Esophagus muscularis mucosa (tissue), 4 donors: Measurements from ENCODE around the gene TFB1M. TPM values are rescaled to one million over a fixed set of nuclear protein-coding genes. Genes with fewer than 3 reads are reported as not detected.

Experiments
- DNase-seq: peaks from one replicate; pipeline ENCODE4 v3.0.0-alpha.2; 2017; ENCODE audit errors: extremely low spot score
- H3K27ac ChIP-seq, 4 donors: fragments of 200-600 bp; sonication (generic); replicated peaks in 1 of 4; 1 replicate in 3 of 4; 2 replicates in 1 of 4; pipeline ENCODE4 v1.5.1; 2016 to 2019; ENCODE audit warnings: mild to moderate bottlenecking in 1 of 4
- H3K27me3 ChIP-seq, 4 donors: fragments of 200-600 bp; sonication (generic); one replicate each; pipeline versions ENCODE4 v1.5.1 to v1.6.0; 2016 to 2019
- H3K36me3 ChIP-seq, 4 donors: fragments of 200-600 bp; sonication (generic); one replicate each; pipeline ENCODE4 v1.5.1; 2016 to 2019
- H3K4me1 ChIP-seq, 4 donors: fragments of 200-600 bp; sonication (generic); one replicate each; pipeline ENCODE4 v1.5.1; 2016 to 2019
- H3K4me3 ChIP-seq, 4 donors: fragments of 200-600 bp; sonication (generic); 1 replicate in 2 of 4; 2 replicates in 2 of 4; pipeline ENCODE4 v1.5.1; 2016 to 2019; ENCODE audit warnings: mild to moderate bottlenecking in 4 of 4, moderate library complexity in 1 of 4
- H3K9me3 ChIP-seq, 4 donors: fragments of 200-600 bp; sonication (generic); 1 replicate in 3 of 4; 2 replicates in 1 of 4; pipeline ENCODE4 v1.5.1; 2016 to 2019
- CTCF ChIP-seq, 3 experiments: fragments of 200-600 bp in 2 of 3; fragments of 450-650 bp in 1 of 3; sonication (generic) in 2 of 3; IDR thresholded peaks; one replicate each; pipeline ENCODE4 v1.5.1; 2017 to 2019; ENCODE audit warnings: antibody characterized with exemption in 3 of 3, mild to moderate bottlenecking in 2 of 3, moderate library complexity in 1 of 3
- EP300 ChIP-seq: sonication (generic); formaldehyde crosslinking; IDR thresholded peaks from one replicate; pipeline ENCODE4 v1.6.1; 2017; ENCODE audit warnings: antibody characterized with exemption
- POLR2A ChIP-seq: fragments of 450-650 bp; IDR thresholded peaks from one replicate; pipeline ENCODE4 v1.6.1; 2017; ENCODE audit warnings: antibody characterized with exemption, moderate library complexity, mild to moderate bottlenecking, low read depth
- POLR2AphosphoS5 ChIP-seq, 2 donors: sonication (generic); formaldehyde crosslinking; IDR thresholded peaks; one replicate each; pipeline ENCODE4 v1.6.1; 2017; ENCODE audit warnings: antibody characterized with exemption in 2 of 2
- WGBS: methylation state at CpG from one replicate; pipeline ENCODE4 v1.1.5; 2018; 5-methylcytosine and 5-hydroxymethylcytosine counted together
- intact Hi-C: fragments of 100-400 bp; cut with DNase I; formaldehyde crosslinking; loops from one replicate; pipeline ENCODE4 v1.15.1; 2023
- total RNA-seq, 4 donors: library from RNA; depleted of rRNA; stranded (reverse); fragments of >200 nt; gene quantifications; one replicate each; pipeline versions ENCODE4 v1.1.0 to v1.2.1, GENCODE V29; 2016

Gene TFB1M
- total RNA-seq, 4 donors from 2014 or later: 6.5 to 15.4 (median 12.2) TPM

DNA sequence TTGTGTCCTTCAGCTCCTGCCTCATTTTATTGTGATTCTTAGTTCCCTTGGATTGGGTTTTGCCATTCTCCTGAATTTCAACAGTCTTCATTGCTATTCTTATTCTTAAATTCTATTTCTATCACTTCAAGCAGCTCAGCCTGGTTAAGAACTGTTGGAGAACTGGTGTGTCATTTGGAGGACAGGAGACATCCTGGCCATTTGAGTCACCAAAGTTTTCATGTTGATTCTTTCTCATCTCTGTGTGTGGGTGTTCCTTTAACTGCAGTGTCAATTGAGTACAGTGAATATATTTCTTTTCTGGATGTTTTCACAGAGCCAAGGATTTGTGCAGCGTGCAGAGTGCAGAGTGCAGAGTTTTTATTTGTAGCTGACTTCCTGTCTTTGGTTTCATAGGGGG lies 33.5 kb upstream of the TFB1M start:
- H3K4me1 ChIP-seq: no peaks in the 10 kb centered on the region
- intact Hi-C loops: no loop called here
- DNase-seq: no peak
- no peak for TF ChIP-seq CTCF (IDR thresholded peaks at IDR 0.05)
- no peak for TF ChIP-seq EP300
- TF ChIP-seq POLR2A: no peak
- no peak for TF ChIP-seq POLR2AphosphoS5 (IDR thresholded peaks at IDR 0.05)
- peaks cover 0 to 29% (median 5%) of the 10 kb centered on the region in 4 donors for H3K9me3 ChIP-seq
- H3K27ac ChIP-seq: no peak overlapping the region
- H3K4me3 ChIP-seq: no peak overlapping the region
- H3K27me3 ChIP-seq: no peaks in the 10 kb centered on the region
- no peaks in the 10 kb centered on the region for H3K36me3 ChIP-seq
- WGBS: 60% methylated on average over 1 of the region's 1 CpG

DNA sequence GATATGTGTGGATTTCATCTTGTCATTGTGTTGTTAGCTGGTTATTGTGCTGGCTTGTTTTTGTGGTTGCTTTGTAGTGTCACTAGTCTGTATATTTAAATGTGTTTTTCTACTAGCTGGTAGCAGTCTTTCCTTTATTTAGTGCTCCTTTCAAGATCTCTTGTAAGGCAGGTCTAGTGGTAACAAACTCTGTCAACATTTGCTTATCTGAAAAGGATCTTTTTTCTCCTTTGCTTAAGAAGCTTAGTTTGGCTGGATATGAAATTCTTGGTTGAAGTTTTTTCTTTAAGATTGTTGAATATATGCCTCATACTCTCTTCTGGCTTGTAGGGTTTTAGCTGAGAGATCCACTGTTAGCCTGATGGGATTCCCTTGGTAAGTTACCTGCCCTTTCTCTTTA lies 32.7 kb upstream of the TFB1M start:
- Histone ChIP-seq H3K4me3 (no peak overlapping the region), H3K9me3 (peaks cover 0 to 26% (median 5%) of the 10 kb centered on the region in 4 donors), H3K36me3 (no peaks in the 10 kb centered on the region), H3K27ac (no peak overlapping the region), H3K27me3 (no peaks in the 10 kb centered on the region), H3K4me1 (no peaks in the 10 kb centered on the region)
- intact Hi-C loops: no loop called here
- DNase-seq: no peak
- no peak for TF ChIP-seq POLR2AphosphoS5 (IDR thresholded peaks at IDR 0.05)
- no peak for TF ChIP-seq POLR2A
- no peak for TF ChIP-seq EP300
- no peak for TF ChIP-seq CTCF (IDR thresholded peaks at IDR 0.05)

DNA sequence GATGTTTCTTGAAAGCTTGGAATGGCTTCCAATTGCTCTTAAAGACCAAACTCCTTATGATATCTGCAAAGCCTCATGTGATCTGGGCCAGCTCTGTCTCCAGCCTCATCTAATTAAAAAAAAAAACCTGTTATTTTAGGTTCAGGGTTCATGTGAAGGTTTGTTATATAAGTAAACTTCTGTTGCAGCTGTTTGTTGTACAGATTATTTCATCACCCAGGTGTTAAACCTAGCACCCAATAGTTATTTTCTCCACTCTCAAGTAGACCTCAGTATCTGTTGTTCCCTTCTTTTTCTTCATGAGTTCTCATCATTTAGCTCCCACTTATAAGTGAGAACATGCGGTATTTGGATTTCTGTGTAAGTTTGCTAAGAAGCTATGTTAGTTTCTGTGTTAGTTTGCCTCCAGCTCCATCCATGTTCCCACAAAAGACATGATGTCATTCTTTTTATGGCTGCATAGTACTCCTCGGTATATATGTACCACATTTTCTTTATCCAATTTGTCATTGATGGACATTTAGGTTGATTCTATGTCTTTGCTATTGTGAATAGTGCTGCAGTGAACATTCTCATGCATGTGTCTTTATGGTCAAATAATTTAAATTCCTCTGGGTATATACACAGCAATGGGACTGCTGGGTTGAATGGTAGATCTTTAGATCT lies 30.2 kb upstream of the TFB1M start:
- TF ChIP-seq POLR2AphosphoS5 (IDR thresholded peaks at IDR 0.05) (no peak), EP300 (no peak), POLR2A (no peak), CTCF (IDR thresholded peaks at IDR 0.05) (no peak)
- WGBS: 98% methylated on average over 2 of the region's 2 CpGs
- Histone ChIP-seq H3K27ac (no peak overlapping the region), H3K4me3 (no peak overlapping the region), H3K36me3 (no peaks in the 10 kb centered on the region), H3K27me3 (no peaks in the 10 kb centered on the region), H3K4me1 (no peaks in the 10 kb centered on the region), H3K9me3 (peaks cover 0 to 39% (median 5%) of the 10 kb centered on the region in 4 donors)
- no peak for DNase-seq
- intact Hi-C loops: no loop called here

DNA sequence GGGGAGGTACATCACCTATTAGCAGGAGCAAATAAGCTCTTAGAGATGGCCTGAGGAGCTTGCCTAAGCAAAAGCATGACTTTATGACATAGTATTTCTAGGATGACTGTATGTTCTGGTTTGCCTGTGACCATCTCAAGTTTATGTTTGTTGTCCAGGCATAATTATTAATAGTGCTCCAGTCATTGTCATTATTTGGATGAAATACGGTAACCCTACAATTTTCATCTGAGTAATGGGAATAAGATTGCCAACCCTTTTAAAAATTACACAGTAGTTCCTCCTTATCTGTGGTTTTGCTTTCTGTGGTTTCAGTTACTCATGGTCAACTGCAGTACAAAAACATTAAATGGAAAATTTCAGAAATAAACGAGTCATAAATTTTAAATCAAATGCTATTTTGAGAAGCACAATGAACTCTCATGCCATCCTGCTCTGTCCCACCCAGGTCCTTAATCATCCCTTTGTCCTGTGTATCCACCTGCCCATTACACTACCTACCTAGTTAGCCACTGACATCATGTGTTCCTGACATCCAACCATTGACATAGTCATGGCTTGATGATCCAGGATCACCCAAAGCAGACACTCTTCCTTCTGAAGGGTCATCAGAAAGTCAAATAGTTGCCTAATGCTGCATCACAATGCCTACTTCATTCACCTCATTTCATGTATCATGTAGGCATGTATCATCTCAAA lies 27.0 kb upstream of the TFB1M start:
- DNase-seq: no peak
- H3K4me1 ChIP-seq: no peaks in the 10 kb centered on the region
- no peaks in the 10 kb centered on the region for H3K36me3 ChIP-seq
- intact Hi-C loops: no loop called here
- no peak overlapping the region for H3K27ac ChIP-seq
- 81% methylated on average over 2 of the region's 2 CpGs for WGBS
- H3K27me3 ChIP-seq: no peaks in the 10 kb centered on the region
- peaks cover 0 to 30% (median 2%) of the 10 kb centered on the region in 4 donors for H3K9me3 ChIP-seq
- no peak for TF ChIP-seq POLR2A
- TF ChIP-seq POLR2AphosphoS5 (IDR thresholded peaks at IDR 0.05): no peak
- TF ChIP-seq CTCF (IDR thresholded peaks at IDR 0.05): no peak
- TF ChIP-seq EP300: no peak
- no peak overlapping the region for H3K4me3 ChIP-seq
